HCT116 (cell line): Measurements from ENCODE around the gene ENTR1.

Experiments used
- CTCF ChIP-seq, 3 experiments: fragments of 200-600 bp in 1 of 3; sonication (generic) in 1 of 3; IDR thresholded peaks in 2 of 3; conservative IDR thresholded peaks in 1 of 3; 2 replicates each; pipeline ENCODE4 v1.5.1; 2012 to 2017; ENCODE audit warnings: low read depth in 2 of 3, low read length in 2 of 3, antibody characterized with exemption in 1 of 3, borderline replicate concordance in 1 of 3, control low read depth in 1 of 3, mild to moderate bottlenecking in 1 of 3, mixed read lengths in 1 of 3, mixed run types in 1 of 3, moderate library complexity in 1 of 3; ENCODE audit not compliant: insufficient read depth in 1 of 3
- EZH2 ChIP-seq: fragments of 200-600 bp; sonication (generic); IDR thresholded peaks from 2 replicates; pipeline ENCODE4 v1.6.1; 2017; ENCODE audit warnings: antibody characterized with exemption, mixed run types
- EZH2phosphoT487 ChIP-seq: fragments of 200-600 bp; IDR thresholded peaks from 2 replicates; pipeline ENCODE4 v1.6.1; 2018; ENCODE audit warnings: antibody characterized with exemption, borderline replicate concordance
- MAX ChIP-seq: IDR thresholded peaks from 2 replicates; pipeline ENCODE4 v1.6.1; 2012
- POLR2A ChIP-seq: IDR thresholded peaks from 2 replicates; pipeline ENCODE4 v1.7.0; 2011; ENCODE audit warnings: borderline replicate concordance; ENCODE audit not compliant: insufficient read depth, insufficient read length; ENCODE audit errors: extremely low read depth
- POLR2AphosphoS5 ChIP-seq: IDR thresholded peaks from 2 replicates; pipeline ENCODE4 v1.6.1; 2011; ENCODE audit warnings: mild to moderate bottlenecking, low read depth, low read length, moderate library complexity
- RAD21 ChIP-seq: IDR thresholded peaks from 2 replicates; pipeline ENCODE4 v1.6.1; 2012; ENCODE audit warnings: low read depth, mild to moderate bottlenecking
- REST ChIP-seq: IDR thresholded peaks from 2 replicates; pipeline ENCODE4 v1.6.1; 2012; ENCODE audit warnings: low read depth
- SIN3A ChIP-seq: IDR thresholded peaks from 2 replicates; pipeline ENCODE4 v1.6.1; 2012; ENCODE audit warnings: low read depth
- SP1 ChIP-seq: IDR thresholded peaks from 2 replicates; pipeline ENCODE4 v1.6.1; 2012; ENCODE audit warnings: low read depth
- TCF7L2 ChIP-seq: IDR thresholded peaks from 2 replicates; pipeline ENCODE4 v1.7.0; 2011; ENCODE audit warnings: borderline replicate concordance, inconsistent platforms; ENCODE audit not compliant: insufficient read depth, insufficient read length; ENCODE audit errors: extremely low read depth
- ZNF274 ChIP-seq: fragments of 200-500 bp; sonication (Bioruptor generic); IDR thresholded peaks from 2 replicates; pipeline ENCODE4 v1.6.1; 2014; ENCODE audit warnings: mild to moderate bottlenecking, low read depth, low read length, inconsistent platforms

GRCh38 chr9:136426787-136427186 is 16.4 kb upstream of the ENTR1 start:
- TF ChIP-seq CTCF (IDR thresholded peaks at IDR 0.05 in 2 of 3, conservative IDR thresholded peaks at IDR 0.05 in 1 of 3; ENCODE audit: borderline replicate concordance in 1 of 3, insufficient read depth in 1 of 3, low read depth in 2 of 3, low read length in 2 of 3) (no peak), ZNF274 (no peak), REST (no peak), MAX (no peak), POLR2AphosphoS5 (no peak), RAD21 (no peak), POLR2A (no peak), EZH2phosphoT487 (no peak), TCF7L2 (no peak), SP1 (no peak), EZH2 (no peak), SIN3A (no peak)
